Activated CD4-positive, alpha-beta T cell treated with anti-CD3 and anti-CD28 coated beads, Interleukin-2, amount 50 U/mL, for 1 hour (primary cell): ENCODE results near the gene SNX15.
A peak's percentile ranks its signal among the peaks of the same experiment; 100 is the strongest.
"Not testable (repeated sequence)": the region's sequence is repeated elsewhere in the genome, so short reads cannot be mapped to it uniquely, and the experiment has no call there.

Source experiments
- DNase-seq: peaks from one replicate; pipeline ENCODE4 v3.0.0-alpha.2; 2020

Gene SNX15

DNA sequence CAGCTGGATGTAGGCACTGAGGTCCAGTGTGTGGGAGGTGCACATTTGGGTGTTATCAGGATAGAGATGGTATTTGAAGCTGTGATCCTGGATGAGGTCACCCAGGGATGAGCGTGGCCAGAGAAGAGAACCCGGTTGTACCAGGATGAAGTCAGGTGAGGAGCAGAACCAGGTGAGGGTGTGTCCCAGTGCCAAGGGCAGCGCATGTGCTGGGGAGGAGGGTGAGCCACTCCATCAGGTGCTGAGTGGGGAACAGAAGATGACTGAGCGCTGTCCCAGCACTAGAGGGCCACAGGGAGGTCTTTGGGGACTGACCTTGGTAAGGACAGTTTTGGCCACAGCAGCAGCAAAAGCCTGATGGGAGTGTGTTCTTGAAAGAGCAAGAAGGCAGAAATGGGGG is 10.5 kb upstream of the SNX15 start:
- no peak for DNase-seq

DNA sequence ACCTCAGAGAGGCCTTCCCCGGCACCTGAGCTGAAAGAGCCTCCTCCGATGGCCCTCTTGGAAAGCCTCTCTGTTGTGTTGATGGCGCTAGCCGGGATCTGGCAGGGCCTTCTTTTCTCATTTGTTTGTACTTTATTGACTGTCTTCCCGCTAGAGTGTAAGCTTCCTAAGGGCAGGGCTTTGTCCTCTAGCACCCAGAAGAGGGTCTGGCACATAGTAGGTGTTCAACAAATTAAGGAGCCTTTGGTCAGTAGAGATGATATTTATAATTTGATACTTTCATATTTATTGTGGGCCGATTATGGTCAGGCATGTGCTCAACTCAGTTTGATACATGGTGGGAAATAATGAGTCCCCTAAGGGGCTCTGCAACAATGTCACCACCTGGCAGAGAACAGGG is 9.3 kb upstream of the SNX15 start:
- DNase-seq, result no peak

DNA sequence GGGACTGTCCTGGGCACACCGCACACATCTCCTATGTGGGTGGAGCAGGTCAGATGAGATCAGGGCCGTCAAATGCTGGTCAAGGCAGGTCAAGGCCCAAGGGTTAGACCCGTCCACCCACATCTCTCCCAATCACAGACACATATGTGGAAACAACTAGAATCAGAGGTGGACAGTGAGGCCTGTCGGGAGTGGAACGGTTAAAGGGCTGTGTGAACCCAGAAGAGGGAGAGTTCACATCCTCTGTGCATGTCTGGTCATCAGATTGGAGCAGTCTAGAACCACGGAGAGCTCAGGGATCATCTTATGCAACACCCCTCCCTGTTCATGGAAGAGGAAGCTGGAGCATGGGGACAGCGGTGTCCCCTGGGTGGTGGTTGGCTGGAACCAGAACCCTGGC is 7.4 kb upstream of the SNX15 start:
- DNase-seq, result no peak

GRCh38 chr11:65021003-65021402 is 6.2 kb upstream of the SNX15 start:
- DNase-seq, result no peak

- no peak for DNase-seq
Observed at GRCh38 chr11:65021509-65021908, 5.7 kb upstream of the SNX15 start.

- not testable (repeated sequence) for DNase-seq
Observed at GRCh38 chr11:65023502-65023901, 3.7 kb upstream of the SNX15 start.

GRCh38 chr11:65026810-65027209 is 429 bp upstream of the SNX15 start:
- no peak for DNase-seq

GRCh38 chr11:65032216-65032615 is 5.0 kb downstream of the SNX15 start:
- no peak for DNase-seq

GRCh38 chr11:65034423-65034822 is 7.2 kb downstream of the SNX15 start:
- no peak for DNase-seq

DNA sequence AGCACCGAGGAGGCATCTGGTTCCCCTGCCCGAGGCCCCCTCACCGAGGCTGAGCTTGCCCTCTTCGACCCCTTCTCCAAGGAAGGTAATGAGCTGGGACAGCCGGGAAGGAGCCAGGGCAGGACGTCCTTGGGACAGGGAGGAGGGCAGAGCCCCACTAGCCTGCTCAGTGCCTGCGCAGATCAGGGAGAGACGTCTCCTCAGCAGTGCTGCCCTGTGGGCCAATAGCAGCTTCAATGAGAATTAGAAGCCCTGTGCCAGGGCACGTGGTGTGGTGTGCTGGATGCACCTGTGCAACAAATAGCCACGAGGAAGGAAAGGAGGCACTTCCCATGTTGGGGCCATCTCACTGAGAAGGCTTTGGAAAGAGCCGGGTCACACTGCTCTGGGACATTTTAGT is 8.3 kb downstream of the SNX15 start:
- no peak for DNase-seq

DNA sequence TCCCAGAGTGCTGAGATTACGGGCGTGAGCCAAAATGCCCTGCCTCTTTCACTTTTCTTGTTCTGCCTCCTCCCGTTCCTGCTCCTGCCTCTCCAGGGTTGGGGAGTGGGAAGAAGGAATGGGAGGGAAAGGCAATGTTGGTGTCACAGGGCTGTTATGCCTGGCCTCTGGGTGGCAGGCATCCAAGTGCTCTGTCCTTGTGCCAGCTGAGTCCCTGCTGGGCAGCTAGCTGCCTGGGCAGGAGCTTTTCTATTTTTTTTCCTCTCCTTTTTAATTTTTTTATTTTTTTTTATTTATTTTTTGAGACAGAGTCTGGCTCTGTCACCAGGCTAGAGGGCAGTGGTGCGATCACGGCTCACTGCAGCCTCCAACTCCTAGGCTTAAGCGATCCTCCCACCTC is 9.7 kb downstream of the SNX15 start:
- DNase-seq, result no peak

- no peak for DNase-seq
Observed at GRCh38 chr11:65040520-65040846, 13.2 kb downstream of the SNX15 start.

DNA sequence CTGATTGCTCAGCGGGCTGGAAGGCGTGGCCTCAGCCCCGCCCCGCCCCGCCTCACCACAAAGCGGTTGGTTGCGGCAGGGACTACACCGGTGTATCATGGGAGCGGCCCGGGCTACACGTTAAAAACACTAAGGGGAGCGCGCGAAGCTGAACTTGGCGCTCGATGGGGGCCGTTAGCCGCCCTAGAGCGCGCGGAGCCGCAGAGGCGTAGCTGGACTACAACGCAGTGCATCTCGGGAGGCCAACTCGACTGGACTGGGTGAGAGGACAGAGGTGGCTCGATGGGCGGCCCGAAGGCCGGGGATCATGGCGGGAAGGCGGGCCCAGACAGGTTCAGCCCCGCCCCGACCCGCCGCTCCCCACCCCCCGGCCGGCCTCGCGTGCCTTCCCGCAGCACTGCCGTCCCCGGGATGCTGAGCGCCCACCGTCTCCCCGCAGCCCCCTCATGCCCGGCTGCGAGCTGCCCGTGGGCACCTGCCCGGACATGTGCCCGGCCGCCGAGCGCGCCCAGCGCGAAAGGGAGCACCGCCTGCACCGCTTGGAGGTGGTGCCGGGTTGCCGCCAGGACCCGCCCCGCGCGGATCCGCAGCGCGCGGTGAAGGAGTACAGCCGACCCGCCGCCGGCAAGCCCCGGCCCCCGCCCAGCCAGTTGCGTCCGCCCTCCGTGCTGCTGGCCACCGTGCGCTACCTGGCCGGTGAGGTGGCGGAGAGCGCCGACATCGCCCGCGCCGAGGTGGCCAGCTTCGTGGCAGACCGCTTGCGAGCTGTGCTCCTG is 13.8 kb downstream of the SNX15 start, which contains the start of gene SAC3D1:
SAC3D1 (plus strand) TSS at position 364 of the 776 bp plus-strand sequence; CDS start at position 447, 83 bp downstream.
- peak; percentile 79 for DNase-seq

GRCh38 chr11:65042891-65043290 is 15.7 kb downstream of the SNX15 start:
- no peak for DNase-seq

DNA sequence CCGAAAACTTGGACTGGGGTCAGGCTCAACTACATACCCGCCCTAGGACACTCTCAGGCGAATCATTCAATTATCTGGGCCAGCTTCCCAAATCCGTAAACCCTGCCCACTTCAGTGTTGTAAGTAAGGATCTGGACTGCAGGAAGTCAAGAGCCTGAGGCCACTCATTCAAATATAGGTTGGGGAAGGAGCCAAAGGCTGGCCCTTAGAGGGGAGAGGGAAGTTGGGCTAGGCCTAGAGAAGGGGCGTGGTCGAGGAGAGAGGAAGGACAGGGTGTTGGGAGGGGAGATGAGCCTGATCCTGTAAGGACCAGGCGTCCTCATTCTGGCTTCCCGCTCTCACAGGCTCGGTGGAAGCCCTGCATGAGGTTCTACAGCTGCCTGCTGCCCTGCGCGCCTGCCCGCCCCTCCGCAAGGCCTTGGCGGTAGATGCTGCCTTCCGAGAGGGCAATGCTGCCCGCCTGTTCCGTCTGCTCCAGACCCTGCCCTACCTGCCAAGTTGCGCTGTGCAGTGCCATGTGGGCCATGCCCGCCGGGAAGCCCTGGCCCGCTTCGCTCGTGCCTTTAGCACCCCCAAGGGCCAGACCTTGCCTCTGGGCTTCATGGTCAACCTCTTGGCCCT is 16.8 kb downstream of the SNX15 start:
- no peak for DNase-seq

GRCh38 chr11:65045061-65045460 is 17.8 kb downstream of the SNX15 start:
- no peak for DNase-seq

- DNase-seq, result no peak
Observed at GRCh38 chr11:65045728-65046127, 18.5 kb downstream of the SNX15 start.

- DNase-seq, result peak; percentile 9
Observed at GRCh38 chr11:65047581-65048422, 20.6 kb downstream of the SNX15 start.

- DNase-seq, result no peak
Observed at GRCh38 chr11:65051398-65051858, 24.2 kb downstream of the SNX15 start.

DNA sequence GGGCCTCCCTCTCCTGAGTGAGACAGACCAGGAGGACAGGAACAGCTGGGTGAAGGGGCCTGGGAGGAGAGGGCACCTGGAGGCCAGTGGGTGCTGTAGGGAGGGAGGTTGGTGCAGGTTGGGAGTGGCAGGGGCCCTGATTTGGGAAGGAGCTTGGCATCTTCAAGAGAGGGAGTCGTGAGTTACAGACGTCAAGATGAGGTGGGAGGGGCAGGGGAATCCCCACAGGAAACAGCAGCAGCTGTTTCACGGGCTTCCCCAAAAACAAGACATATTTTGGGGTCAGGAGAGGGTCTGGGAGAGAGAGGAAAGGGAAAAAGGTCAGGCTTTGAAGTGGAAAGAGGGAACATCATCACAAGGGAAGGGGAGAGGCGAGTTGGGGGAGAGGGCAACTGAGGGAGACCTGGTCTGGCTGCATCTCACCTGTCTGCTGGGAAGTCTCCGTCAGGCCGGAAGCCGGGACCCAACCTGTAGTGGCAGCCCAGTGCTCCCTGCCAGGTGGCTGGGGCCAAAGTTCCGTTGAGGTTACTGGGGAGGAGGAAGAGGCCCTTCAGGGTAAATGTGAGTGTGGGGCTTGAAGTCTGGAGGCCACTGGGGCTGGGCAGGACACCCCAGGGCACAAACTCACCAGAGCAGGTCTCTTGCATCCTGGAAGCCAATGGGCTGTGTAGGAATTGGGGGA is 26.7 kb downstream of the SNX15 start:
- peak; percentile 4 for DNase-seq

- no peak for DNase-seq
Observed at GRCh38 chr11:65055538-65055937, 28.3 kb downstream of the SNX15 start.

DNA sequence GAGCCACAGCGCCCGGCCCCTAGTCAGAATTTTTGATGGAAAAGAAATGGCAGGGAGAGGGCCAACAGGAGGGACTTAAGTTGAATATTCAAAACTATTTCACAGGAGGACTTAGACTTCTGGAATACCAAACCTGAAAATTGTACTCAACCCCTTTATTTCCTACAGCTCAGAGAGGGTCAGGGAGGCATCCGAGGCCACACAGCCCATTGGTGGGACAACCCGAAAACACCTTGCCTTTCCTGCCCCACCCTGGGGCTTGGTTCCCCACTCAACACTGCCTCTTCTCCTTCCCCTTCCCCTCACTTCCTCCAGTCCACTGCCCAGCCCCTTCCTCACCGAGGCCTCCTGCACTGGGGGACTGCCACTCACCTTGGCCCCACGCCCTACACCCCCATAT is 29.8 kb downstream of the SNX15 start:
- no peak for DNase-seq

DNA sequence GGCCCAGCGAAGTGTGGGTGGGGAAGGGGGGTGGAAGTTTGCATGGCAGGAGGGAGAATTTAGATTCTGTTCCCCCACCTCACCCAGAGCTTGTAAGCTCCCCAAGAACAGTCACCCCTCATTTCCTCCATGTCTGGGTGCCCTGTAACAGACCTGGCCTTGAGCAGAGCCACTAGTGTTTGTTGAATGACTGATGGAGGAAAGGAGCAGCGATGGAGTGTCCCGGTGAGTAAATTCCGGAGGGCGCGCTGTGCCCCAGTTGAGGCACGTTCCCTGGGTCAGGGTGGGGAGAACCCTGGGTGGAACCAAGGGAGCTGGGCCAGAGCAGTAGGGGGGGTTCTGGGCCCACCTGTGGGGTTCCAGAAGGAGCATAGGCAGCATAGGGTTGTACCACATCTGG is 30.3 kb downstream of the SNX15 start:
- no peak for DNase-seq
